Kidney epithelial cell (primary cell): ENCODE results near the gene CC2D1A. TPM values are rescaled to one million over a fixed set of nuclear protein-coding genes. Genes with fewer than 3 reads are reported as not detected.

Experiments used
- DNase-seq: peaks from one replicate; pipeline ENCODE4 v3.0.0-alpha.2; 2010; ENCODE audit warnings: low read depth
- H3K27me3 ChIP-seq: 2 replicates; pipeline ENCODE4 v1.6.0; 2011; ENCODE audit warnings: low read length; ENCODE audit not compliant: control insufficient read depth, insufficient read depth
- H3K36me3 ChIP-seq: 2 replicates; pipeline ENCODE4 v1.5.1; 2011; ENCODE audit warnings: low read length; ENCODE audit not compliant: control insufficient read depth, insufficient read depth
- H3K4me3 ChIP-seq: 2 replicates; pipeline ENCODE4 v1.5.1; 2011; ENCODE audit warnings: low read depth, mild to moderate bottlenecking, control low read depth, low read length
- total RNA-seq: library from RNA; depleted of rRNA; stranded (reverse); fragments of >200 nt; gene quantifications from 2 replicates; pipeline ENCODE4 v1.2.3, GENCODE V29; 2015
- TF ChIP-seq, protein P1 (sequence below): IDR thresholded peaks from 2 replicates; pipeline ENCODE4 v1.5.1; 2011; ENCODE audit warnings: mild to moderate bottlenecking, moderate library complexity, low read length, control low read depth, inconsistent platforms; ENCODE audit not compliant: insufficient read depth, poor library complexity, severe bottlenecking

The CC2D1A gene
- total RNA-seq, 1 donor from 2014 or later, result 26.5 TPM

DNA sequence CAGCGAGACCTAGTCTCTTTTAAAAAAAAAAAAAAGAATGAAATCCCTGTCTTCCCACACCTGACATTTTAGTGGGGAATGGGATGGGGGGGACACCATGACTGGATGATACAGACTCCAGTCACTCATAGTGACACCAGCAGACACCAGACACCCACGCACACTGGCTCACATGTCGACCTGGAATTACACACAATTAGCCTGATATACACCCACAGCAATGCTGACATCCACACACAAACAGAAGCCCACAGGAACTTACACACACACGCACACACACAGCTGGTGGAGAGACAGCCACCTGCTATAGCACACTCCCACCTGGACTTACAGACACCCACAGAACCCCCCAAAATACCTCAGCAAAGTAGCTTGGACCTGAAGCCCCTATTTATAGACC lies 37.3 kb upstream of the CC2D1A start:
- TF ChIP-seq, protein P1, sequence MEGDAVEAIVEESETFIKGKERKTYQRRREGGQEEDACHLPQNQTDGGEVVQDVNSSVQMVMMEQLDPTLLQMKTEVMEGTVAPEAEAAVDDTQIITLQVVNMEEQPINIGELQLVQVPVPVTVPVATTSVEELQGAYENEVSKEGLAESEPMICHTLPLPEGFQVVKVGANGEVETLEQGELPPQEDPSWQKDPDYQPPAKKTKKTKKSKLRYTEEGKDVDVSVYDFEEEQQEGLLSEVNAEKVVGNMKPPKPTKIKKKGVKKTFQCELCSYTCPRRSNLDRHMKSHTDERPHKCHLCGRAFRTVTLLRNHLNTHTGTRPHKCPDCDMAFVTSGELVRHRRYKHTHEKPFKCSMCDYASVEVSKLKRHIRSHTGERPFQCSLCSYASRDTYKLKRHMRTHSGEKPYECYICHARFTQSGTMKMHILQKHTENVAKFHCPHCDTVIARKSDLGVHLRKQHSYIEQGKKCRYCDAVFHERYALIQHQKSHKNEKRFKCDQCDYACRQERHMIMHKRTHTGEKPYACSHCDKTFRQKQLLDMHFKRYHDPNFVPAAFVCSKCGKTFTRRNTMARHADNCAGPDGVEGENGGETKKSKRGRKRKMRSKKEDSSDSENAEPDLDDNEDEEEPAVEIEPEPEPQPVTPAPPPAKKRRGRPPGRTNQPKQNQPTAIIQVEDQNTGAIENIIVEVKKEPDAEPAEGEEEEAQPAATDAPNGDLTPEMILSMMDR, result no peak
- Histone ChIP-seq H3K4me3 (no peak overlapping the region), H3K27me3 (no peaks in the 10 kb centered on the region), H3K36me3 (no peaks in the 10 kb centered on the region)
- DNase-seq, result no peak

DNA sequence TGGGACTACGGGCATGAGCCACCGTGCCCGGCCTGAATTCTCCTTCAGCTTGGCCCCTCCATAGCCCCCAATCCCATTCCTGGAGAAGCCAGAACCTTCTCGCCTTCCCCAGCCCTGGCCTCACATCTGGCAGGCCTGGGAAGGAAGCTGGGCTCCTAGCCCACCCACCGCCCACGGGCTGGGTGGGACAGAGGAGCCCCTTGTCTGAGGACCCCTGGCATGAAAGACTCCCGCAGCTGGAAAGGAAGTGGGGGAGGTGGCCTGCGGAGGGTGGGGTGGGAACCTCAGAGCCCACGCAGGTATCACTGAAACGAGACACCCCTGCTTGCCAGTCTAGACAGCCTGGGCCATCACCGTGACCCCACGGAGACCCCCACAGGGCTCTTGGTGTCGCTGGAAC lies 36.7 kb upstream of the CC2D1A start:
- H3K27me3 ChIP-seq, result no peaks in the 10 kb centered on the region

DNA sequence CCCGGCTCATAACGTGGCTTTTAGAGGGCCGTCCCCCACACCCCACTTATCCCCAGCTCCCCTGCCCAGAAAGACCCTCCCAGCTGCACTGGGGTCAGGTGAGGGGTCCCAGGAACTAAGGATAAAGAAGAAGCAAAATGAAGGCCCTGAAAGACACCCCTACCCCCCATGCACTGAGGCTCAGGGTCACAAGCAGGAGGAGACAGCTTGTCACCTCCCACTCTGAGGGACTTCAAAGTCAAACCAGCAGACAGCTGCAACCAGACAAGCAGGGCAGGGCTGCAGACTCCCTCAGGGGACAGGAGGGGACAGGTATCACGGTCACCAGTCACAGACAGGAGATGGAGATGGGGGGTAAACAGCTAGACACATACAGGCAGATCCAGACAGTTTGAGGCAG lies 35.1 kb upstream of the CC2D1A start:
- Histone ChIP-seq H3K27me3 (no peaks in the 10 kb centered on the region), H3K4me3 (no peak overlapping the region), H3K36me3 (no peaks in the 10 kb centered on the region)
- TF ChIP-seq, protein P1, result no peak
- no peak for DNase-seq

More for the DNA sequence above, 36.7 kb upstream of the CC2D1A start:
- TF ChIP-seq, protein P1, result no peak
- Histone ChIP-seq H3K36me3 (no peaks in the 10 kb centered on the region), H3K4me3 (no peak overlapping the region)
- no peak for DNase-seq

DNA sequence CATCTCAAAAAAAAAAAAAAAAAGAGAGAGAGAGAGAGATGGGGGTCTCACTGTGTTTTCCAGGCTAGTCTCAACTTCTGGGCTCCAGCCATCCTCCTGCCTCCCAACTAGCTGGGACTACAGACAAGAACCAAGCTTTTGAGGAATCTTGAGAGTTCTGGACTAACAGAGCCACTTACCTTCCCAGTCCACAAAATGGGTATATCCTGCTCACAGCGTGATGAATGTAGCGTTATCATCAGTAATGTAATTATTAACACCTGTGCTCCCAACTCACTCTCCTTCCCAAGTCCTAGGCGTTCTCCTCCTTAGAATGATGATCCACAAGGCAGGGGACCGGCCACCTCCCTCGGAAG lies 33.7 kb upstream of the CC2D1A start:
- no peaks in the 10 kb centered on the region for H3K27me3 ChIP-seq
- no peak overlapping the region for H3K4me3 ChIP-seq
- TF ChIP-seq, protein P1, result no peak
- DNase-seq, result no peak
- H3K36me3 ChIP-seq, result no peaks in the 10 kb centered on the region

DNA sequence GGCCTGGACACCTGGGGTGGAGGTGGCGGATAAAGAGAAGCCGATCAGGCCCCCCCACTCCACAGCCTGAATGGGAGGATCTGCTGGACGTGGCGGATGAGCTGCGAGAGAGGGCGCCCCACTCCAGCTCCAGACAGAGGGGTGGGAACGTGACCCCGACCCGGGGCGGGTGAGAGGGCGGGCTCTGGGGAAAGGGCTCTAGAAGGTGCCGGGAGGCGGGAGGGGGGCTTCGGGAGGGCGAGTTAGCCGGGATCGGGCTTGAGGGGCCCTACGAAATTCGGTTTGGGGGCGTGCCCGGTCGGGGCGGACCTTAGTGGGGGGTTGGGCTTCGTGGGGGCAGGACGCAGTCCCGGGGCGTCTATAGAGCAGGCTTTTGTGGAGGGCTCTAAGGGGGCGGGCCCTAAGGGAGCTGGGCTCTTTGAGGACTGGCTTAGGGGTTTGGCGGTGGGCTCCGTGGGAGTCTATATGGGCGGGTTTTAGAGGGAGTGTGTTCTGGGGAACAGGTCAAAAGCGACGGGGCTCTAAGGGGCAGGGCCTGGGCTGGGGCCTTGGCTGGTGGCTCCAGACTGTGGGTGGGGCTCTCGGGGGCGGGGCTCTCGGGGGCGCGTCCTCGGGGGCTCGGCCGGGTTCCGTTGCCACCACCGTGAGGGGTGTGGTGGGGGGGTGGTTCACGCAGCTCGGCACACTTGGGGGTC lies 33.2 kb upstream of the CC2D1A start:
- TF ChIP-seq, protein P1, result peak; percentile 25
- H3K27me3 ChIP-seq, result no peaks in the 10 kb centered on the region
- H3K4me3 ChIP-seq, result peak overlapping the region; percentile 21
- no peaks in the 10 kb centered on the region for H3K36me3 ChIP-seq
- DNase-seq, result no peak
